ENCODE measurements around the gene ARHGEF5.

Gene ARHGEF5

GRCh38 chr7:144403102-144403501 lies 47.9 kb downstream of the ARHGEF5 start:
- TF ChIP-seq, protein P1, sequence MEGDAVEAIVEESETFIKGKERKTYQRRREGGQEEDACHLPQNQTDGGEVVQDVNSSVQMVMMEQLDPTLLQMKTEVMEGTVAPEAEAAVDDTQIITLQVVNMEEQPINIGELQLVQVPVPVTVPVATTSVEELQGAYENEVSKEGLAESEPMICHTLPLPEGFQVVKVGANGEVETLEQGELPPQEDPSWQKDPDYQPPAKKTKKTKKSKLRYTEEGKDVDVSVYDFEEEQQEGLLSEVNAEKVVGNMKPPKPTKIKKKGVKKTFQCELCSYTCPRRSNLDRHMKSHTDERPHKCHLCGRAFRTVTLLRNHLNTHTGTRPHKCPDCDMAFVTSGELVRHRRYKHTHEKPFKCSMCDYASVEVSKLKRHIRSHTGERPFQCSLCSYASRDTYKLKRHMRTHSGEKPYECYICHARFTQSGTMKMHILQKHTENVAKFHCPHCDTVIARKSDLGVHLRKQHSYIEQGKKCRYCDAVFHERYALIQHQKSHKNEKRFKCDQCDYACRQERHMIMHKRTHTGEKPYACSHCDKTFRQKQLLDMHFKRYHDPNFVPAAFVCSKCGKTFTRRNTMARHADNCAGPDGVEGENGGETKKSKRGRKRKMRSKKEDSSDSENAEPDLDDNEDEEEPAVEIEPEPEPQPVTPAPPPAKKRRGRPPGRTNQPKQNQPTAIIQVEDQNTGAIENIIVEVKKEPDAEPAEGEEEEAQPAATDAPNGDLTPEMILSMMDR (IDR thresholded peaks at IDR 0.05): no peak
- Histone ChIP-seq H3K27ac (no peak overlapping the region), H3K4me3 (no peak overlapping the region)
- DNase-seq (ENCODE audit: low spot score): no peak

DNA sequence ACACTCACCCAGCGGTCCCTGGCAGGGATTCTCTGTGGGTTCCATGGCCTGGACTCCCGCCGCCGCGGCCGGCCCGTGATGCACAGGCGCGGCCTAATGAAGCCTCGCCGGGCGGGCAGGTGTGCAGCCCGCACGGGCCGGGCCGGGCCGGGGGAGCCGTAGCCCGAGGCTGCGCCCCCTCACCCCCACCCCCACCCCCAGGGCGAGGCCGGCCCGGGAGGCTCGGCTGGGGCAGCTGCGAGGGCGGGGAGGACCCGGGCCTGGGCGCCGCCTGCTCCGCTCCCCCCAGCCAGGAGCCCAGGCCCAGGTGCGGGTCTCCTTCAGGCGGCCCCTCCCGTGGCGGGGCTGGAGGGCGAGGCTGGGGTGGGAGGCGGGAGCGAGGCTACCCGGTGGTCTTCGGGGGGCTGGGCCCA lies 48.5 kb downstream of the ARHGEF5 start, which contains the start of gene NOBOX:
TSS of gene NOBOX (minus strand) at position 45 of the 413 bp plus-strand sequence.
- no peak for DNase-seq (ENCODE audit: low spot score)
- Histone ChIP-seq H3K4me3 (no peak within 1 kb of the TSS), H3K27ac (no peak within 1 kb of the TSS)
- TF ChIP-seq, protein P1 (IDR thresholded peaks at IDR 0.05): no peak

DNA sequence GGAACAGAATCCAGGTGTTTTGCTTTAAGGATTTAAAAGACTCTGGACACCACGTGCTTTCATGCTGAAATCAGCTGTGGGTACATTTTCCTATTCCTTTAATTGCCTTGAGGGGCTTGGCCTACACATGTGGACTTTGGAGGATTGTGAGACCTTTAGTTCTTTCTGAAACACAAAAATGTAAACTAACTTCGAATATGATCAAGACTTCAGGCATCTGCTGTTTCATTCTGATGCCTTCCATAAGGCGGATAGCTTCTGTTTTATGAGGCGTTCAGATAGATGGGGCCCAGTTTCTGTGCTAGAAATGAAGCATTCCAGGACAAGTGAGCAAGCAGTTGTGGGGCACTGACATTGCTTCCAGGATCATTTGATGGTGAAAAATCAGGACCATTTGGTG lies 49.7 kb downstream of the ARHGEF5 start:
- no peak for DNase-seq (ENCODE audit: low spot score)
- TF ChIP-seq, protein P1 (IDR thresholded peaks at IDR 0.05): no peak
- H3K4me3 ChIP-seq: no peak overlapping the region
- H3K27ac ChIP-seq: no peak overlapping the region

DNA sequence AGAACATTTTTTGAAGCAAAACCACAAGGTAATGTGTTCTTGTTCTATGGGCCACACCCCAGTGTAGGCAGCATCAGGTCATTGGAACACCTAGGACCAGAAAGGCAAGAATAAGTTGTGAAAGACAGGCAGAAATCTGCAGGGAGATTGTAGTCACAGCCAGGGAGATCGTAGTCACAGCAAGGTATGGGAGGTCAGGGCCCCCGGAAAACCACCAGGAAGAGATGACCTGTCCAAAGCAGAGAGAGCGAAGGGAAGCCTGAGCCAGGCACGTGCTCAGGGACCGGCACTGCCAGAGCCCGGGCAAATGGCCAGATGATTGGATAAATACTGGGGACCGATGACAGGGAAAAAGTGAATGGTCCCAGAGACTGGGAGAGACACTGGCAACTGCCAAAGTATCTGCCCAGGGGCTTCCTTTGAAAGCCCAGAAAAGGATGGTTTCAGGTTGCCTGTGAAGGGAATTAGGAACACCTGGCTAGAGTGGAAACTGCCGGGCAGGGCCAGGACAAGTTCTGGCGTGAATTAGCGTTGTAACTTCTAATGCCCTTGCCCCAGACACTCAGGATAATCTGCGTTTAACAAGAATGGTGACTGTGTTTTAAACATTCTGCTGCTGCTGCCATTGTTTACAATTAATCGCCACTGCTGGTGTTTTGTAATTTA lies 52.2 kb downstream of the ARHGEF5 start:
- DNase-seq (ENCODE audit: low spot score): no peak
- TF ChIP-seq, protein P1 (IDR thresholded peaks at IDR 0.05): no peak
- Histone ChIP-seq H3K4me3 (no peak overlapping the region), H3K27ac (no peak overlapping the region)

GRCh38 chr7:144408121-144408520 lies 52.9 kb downstream of the ARHGEF5 start:
- Histone ChIP-seq H3K4me3 (no peak overlapping the region), H3K27ac (no peak overlapping the region)
- TF ChIP-seq, protein P1 (IDR thresholded peaks at IDR 0.05): no peak
- DNase-seq (ENCODE audit: low spot score): no peak

GRCh38 chr7:144410441-144410840 lies 55.2 kb downstream of the ARHGEF5 start:
- DNase-seq (ENCODE audit: low spot score): no peak
- TF ChIP-seq, protein P1 (IDR thresholded peaks at IDR 0.05): no peak
- H3K4me3 ChIP-seq: no peak overlapping the region
- H3K27ac ChIP-seq: no peak overlapping the region

- no peak for DNase-seq (ENCODE audit: low spot score)
- TF ChIP-seq, protein P1 (IDR thresholded peaks at IDR 0.05): no peak
- H3K4me3 ChIP-seq: no peak overlapping the region
- no peak overlapping the region for H3K27ac ChIP-seq
Observed at GRCh38 chr7:144414815-144415214, 59.6 kb downstream of the ARHGEF5 start.
